HUDEP-2 (cell line): Measurements from ENCODE around the gene KCMF1.
A peak's percentile ranks its signal among the peaks of the same experiment; 100 is the strongest.

Experiments used
- DNase-seq, 76 experiments: peaks; one replicate each; lab custom pipeline; 2025; ENCODE audit not compliant: unreplicated experiment in 76 of 76; lab: John Stamatoyannopoulos, UW

KCMF1 gene

GRCh38 chr2:84954329-84954728 lies 16.6 kb upstream of the KCMF1 start:
- DNase-seq, result no peak

GRCh38 chr2:84956334-84957297 lies 14.3 kb upstream of the KCMF1 start:
- no peak for DNase-seq

- no peak for DNase-seq
Observed at GRCh38 chr2:84957771-84958134, 13.2 kb upstream of the KCMF1 start.

- DNase-seq, result no peak
Observed at GRCh38 chr2:84958135-84959059, 12.6 kb upstream of the KCMF1 start.

- DNase-seq, result no peak
Observed at GRCh38 chr2:84959095-84959565, 11.8 kb upstream of the KCMF1 start.

- DNase-seq, result no peak
Observed at GRCh38 chr2:84959566-84960506, 11.1 kb upstream of the KCMF1 start.

- no peak for DNase-seq
Observed at GRCh38 chr2:84962917-84963316, 8.0 kb upstream of the KCMF1 start.

- DNase-seq, result no peak
Observed at GRCh38 chr2:84963323-84963691, 7.7 kb upstream of the KCMF1 start.

GRCh38 chr2:84963692-84964405 lies 7.1 kb upstream of the KCMF1 start:
- no peak for DNase-seq

- DNase-seq, result no peak
Observed at GRCh38 chr2:84964406-84965191, 6.4 kb upstream of the KCMF1 start.

- DNase-seq, result peak in 1 of 76 experiments; percentile 11
Observed at GRCh38 chr2:84965192-84965516, 5.8 kb upstream of the KCMF1 start.

- no peak for DNase-seq
Observed at GRCh38 chr2:84965827-84966226, 5.1 kb upstream of the KCMF1 start.

GRCh38 chr2:84966731-84967130 lies 4.2 kb upstream of the KCMF1 start:
- no peak for DNase-seq

GRCh38 chr2:84969511-84970209 lies 1.3 kb upstream of the KCMF1 start:
- peak in 7 of 76 experiments; percentile 6 to 30 (median 22) for DNase-seq

- peak in 48 of 76 experiments; percentile 5 to 69 (median 30) for DNase-seq
Observed at GRCh38 chr2:84970210-84970867, 622 bp upstream of the KCMF1 start.

GRCh38 chr2:84971510-84972206 lies 697 bp downstream of the KCMF1 start:
- peak in 54 of 76 experiments; percentile 7 to 67 (median 40) for DNase-seq

- DNase-seq, result no peak
Observed at GRCh38 chr2:84972207-84972783, 1.3 kb downstream of the KCMF1 start.
